Measurements from ENCODE around the gene SPRED2.
A peak's percentile ranks its signal among the peaks of the same experiment; 100 is the strongest.

Gene SPRED2

GRCh38 chr2:65416945-65417344 is 15.5 kb downstream of the SPRED2 start:
- no peak for DNase-seq (ENCODE audit: low spot score)
- no peak for FAIRE-seq

GRCh38 chr2:65416321-65416720 is 16.1 kb downstream of the SPRED2 start:
- FAIRE-seq = no peak
- no peak for DNase-seq (ENCODE audit: low spot score)

GRCh38 chr2:65415091-65415490 is 17.3 kb downstream of the SPRED2 start:
- FAIRE-seq (no peak), DNase-seq (ENCODE audit: low spot score) (no peak)

GRCh38 chr2:65413610-65414009 is 18.8 kb downstream of the SPRED2 start:
- DNase-seq (ENCODE audit: low spot score) (no peak), FAIRE-seq (no peak)

GRCh38 chr2:65413106-65413505 is 19.3 kb downstream of the SPRED2 start:
- FAIRE-seq = no peak
- no peak for DNase-seq (ENCODE audit: low spot score)

GRCh38 chr2:65411056-65411795 is 21.2 kb downstream of the SPRED2 start:
- FAIRE-seq (no peak), DNase-seq (ENCODE audit: low spot score) (no peak)

GRCh38 chr2:65409045-65409444 is 23.4 kb downstream of the SPRED2 start:
- no peak for FAIRE-seq
- no peak for DNase-seq (ENCODE audit: low spot score)

GRCh38 chr2:65407240-65407639 is 25.2 kb downstream of the SPRED2 start:
- no peak for FAIRE-seq
- peak; percentile 43 for DNase-seq (ENCODE audit: low spot score)

GRCh38 chr2:65404988-65405697 is 27.3 kb downstream of the SPRED2 start:
- FAIRE-seq (no peak), DNase-seq (ENCODE audit: low spot score) (no peak)

- DNase-seq (ENCODE audit: low spot score) (no peak), FAIRE-seq (no peak)
These were observed 28.9 kb downstream of the SPRED2 start for GRCh38 chr2:65403529-65403915.

- no peak for FAIRE-seq
- no peak for DNase-seq (ENCODE audit: low spot score)
These were observed 29.4 kb downstream of the SPRED2 start for GRCh38 chr2:65402780-65403528.

GRCh38 chr2:65402323-65402722 is 30.1 kb downstream of the SPRED2 start:
- no peak for FAIRE-seq
- no peak for DNase-seq (ENCODE audit: low spot score)

- FAIRE-seq (no peak), DNase-seq (ENCODE audit: low spot score) (no peak)
These were observed 35.3 kb downstream of the SPRED2 start for GRCh38 chr2:65397122-65397521.

- FAIRE-seq = no peak
These were observed 35.9 kb downstream of the SPRED2 start for GRCh38 chr2:65396348-65397026.

GRCh38 chr2:65395621-65396347 is 36.6 kb downstream of the SPRED2 start:
- FAIRE-seq (no peak), DNase-seq (ENCODE audit: low spot score) (no peak)

More at GRCh38 chr2:65396348-65397026, 35.9 kb downstream of the SPRED2 start:
- no peak for DNase-seq (ENCODE audit: low spot score)

GRCh38 chr2:65393743-65394422 is 38.5 kb downstream of the SPRED2 start:
- no peak for DNase-seq (ENCODE audit: low spot score)

GRCh38 chr2:65393046-65393445 is 39.4 kb downstream of the SPRED2 start:
- DNase-seq (ENCODE audit: low spot score) = no peak
- FAIRE-seq = no peak

More at GRCh38 chr2:65393743-65394422, 38.5 kb downstream of the SPRED2 start:
- FAIRE-seq = no peak

GRCh38 chr2:65392609-65393008 is 39.8 kb downstream of the SPRED2 start:
- DNase-seq (ENCODE audit: low spot score) (no peak), FAIRE-seq (no peak)

GRCh38 chr2:65390134-65390533 is 42.3 kb downstream of the SPRED2 start:
- FAIRE-seq = no peak
- DNase-seq (ENCODE audit: low spot score) = no peak

GRCh38 chr2:65389476-65389875 is 42.9 kb downstream of the SPRED2 start:
- no peak for DNase-seq (ENCODE audit: low spot score)
- no peak for FAIRE-seq

Data from RCC 7860 (cell line).